ENCODE data around the gene PTPRG. TPM values are rescaled to one million over a fixed set of nuclear protein-coding genes. Genes with fewer than 3 reads are reported as not detected.

Gene PTPRG
- total RNA-seq, 1 experiment from 2014 or later, result 69.3 TPM

- Mint-ChIP-seq H3K9me3 (peaks cover 0 to 2% of the 10 kb centered on the region in 2 experiments; a peak in 1 of 5 replicates), H3K4me3 (no peak overlapping the region), H3K36me3 (ENCODE audit: insufficient read depth in 1 of 3, low read depth in 3 of 3) (no peaks in the 10 kb centered on the region), H3K27ac (no peak overlapping the region), H3K27me3 (ENCODE audit: low read depth) (no peaks in the 10 kb centered on the region), H3K4me1 (peaks cover 14 to 18% of the 10 kb centered on the region in 2 experiments)
- Histone ChIP-seq H3K18ac (ENCODE audit: insufficient read length, low read depth, low read length) (no peak overlapping the region), H3K4ac (ENCODE audit: low read depth, low read length) (no peak overlapping the region), H3K9ac (ENCODE audit: extremely low read depth, insufficient read length, low read length) (no peak overlapping the region), H2BK120ac (ENCODE audit: low read depth, low read length, poor library complexity, severe bottlenecking) (no peak overlapping the region), H3K27ac (ENCODE audit: insufficient read length, low read depth, low read length) (no peak overlapping the region), H3K4me1 (ENCODE audit: insufficient read depth, low read length) (peaks cover 4% of the 10 kb centered on the region; the same call in 1 of the 2 replicates), H4K5ac (ENCODE audit: insufficient read length, low read depth, low read length) (no peak overlapping the region), H4K8ac (replicated peaks; ENCODE audit: insufficient read length, low read depth, low read length) (no peak overlapping the region), H3K27me3 (ENCODE audit: insufficient read depth, low read length) (no peaks in the 10 kb centered on the region), H3K9me3 (ENCODE audit: control insufficient read depth, low read depth, low read length) (no peaks in the 10 kb centered on the region), H3K79me1 (ENCODE audit: insufficient read depth, low read depth, low read length, poor library complexity, severe bottlenecking) (no peaks in the 10 kb centered on the region), H3T11ph (ENCODE audit: low read length) (no peak overlapping the region), H3K79me2 (ENCODE audit: insufficient read depth, low read length) (no peaks in the 10 kb centered on the region), H3K56ac (ENCODE audit: insufficient read length, low read depth, low read length) (no peak overlapping the region), H4K91ac (ENCODE audit: insufficient read length, low read depth, low read length) (no peak overlapping the region), H2AK5ac (ENCODE audit: insufficient read length, low read length) (no peak overlapping the region), H3K23me2 (ENCODE audit: insufficient read length, low read depth, low read length, poor library complexity, severe bottlenecking) (no peaks in the 10 kb centered on the region), H3K23ac (ENCODE audit: insufficient read length, low read depth, low read length) (no peak overlapping the region), H2BK5ac (ENCODE audit: insufficient read length, low read length) (no peak overlapping the region), H4K20me1 (ENCODE audit: control insufficient read depth, insufficient read depth, insufficient read length) (no peaks in the 10 kb centered on the region), H2BK15ac (ENCODE audit: low read depth, low read length) (no peak overlapping the region), H2BK20ac (ENCODE audit: low read depth, low read length, poor library complexity, severe bottlenecking) (no peak overlapping the region), H3K14ac (ENCODE audit: insufficient read depth, low read length) (no peak overlapping the region), H2BK12ac (ENCODE audit: insufficient read length, low read depth, low read length) (no peak overlapping the region), H2AFZ (ENCODE audit: low read length) (peak overlapping the region; percentile 64), H3K4me2 (ENCODE audit: insufficient read depth, insufficient read length, low read length) (no peak overlapping the region)
- no CpG with 5 or more reads among the region's 2 CpGs for WGBS (ENCODE audit: extremely low coverage, insufficient read length, low lambda C conversion rate)
- no peak for TF ChIP-seq CTCF (conservative IDR thresholded peaks at IDR 0.05)
- no peak for DNase-seq
Measured at GRCh38 chr3:61522626-61523025, 38.7 kb upstream of the PTPRG start.
